ENCODE data around the gene ATG9A.

- no peak for TF ChIP-seq SMAD4 (CRISPR knock-in tag; IDR thresholded peaks at IDR 0.05)
- TF ChIP-seq ESRRA (CRISPR knock-in tag; IDR thresholded peaks at IDR 0.05; ENCODE audit: borderline replicate concordance) = no peak
- no peak for TF ChIP-seq TEAD4 (CRISPR knock-in tag; IDR thresholded peaks at IDR 0.05)
- TF ChIP-seq, protein P1, sequence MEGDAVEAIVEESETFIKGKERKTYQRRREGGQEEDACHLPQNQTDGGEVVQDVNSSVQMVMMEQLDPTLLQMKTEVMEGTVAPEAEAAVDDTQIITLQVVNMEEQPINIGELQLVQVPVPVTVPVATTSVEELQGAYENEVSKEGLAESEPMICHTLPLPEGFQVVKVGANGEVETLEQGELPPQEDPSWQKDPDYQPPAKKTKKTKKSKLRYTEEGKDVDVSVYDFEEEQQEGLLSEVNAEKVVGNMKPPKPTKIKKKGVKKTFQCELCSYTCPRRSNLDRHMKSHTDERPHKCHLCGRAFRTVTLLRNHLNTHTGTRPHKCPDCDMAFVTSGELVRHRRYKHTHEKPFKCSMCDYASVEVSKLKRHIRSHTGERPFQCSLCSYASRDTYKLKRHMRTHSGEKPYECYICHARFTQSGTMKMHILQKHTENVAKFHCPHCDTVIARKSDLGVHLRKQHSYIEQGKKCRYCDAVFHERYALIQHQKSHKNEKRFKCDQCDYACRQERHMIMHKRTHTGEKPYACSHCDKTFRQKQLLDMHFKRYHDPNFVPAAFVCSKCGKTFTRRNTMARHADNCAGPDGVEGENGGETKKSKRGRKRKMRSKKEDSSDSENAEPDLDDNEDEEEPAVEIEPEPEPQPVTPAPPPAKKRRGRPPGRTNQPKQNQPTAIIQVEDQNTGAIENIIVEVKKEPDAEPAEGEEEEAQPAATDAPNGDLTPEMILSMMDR (IDR thresholded peaks at IDR 0.05) = no peak
- no peak for TF ChIP-seq EMX1 (CRISPR knock-in tag; IDR thresholded peaks at IDR 0.05)
- no peak for TF ChIP-seq IRF1 (CRISPR knock-in tag; IDR thresholded peaks at IDR 0.05)
- TF ChIP-seq E2F4 (CRISPR knock-in tag; IDR thresholded peaks at IDR 0.05; ENCODE audit: borderline replicate concordance, low read depth) = no peak
- no peak for TF ChIP-seq CREB1 (CRISPR knock-in tag; IDR thresholded peaks at IDR 0.05)
- TF ChIP-seq NR3C1 (CRISPR knock-in tag; conservative IDR thresholded peaks at IDR 0.05; ENCODE audit: low read depth) = no peak
- TF ChIP-seq SP1 (CRISPR knock-in tag; conservative IDR thresholded peaks at IDR 0.05) = no peak
- TF ChIP-seq ZNF396 (CRISPR knock-in tag; IDR thresholded peaks at IDR 0.05; ENCODE audit: borderline replicate concordance) = no peak
These were observed 664 bp upstream of the ATG9A start for GRCh38 chr2:219230059-219230540.
